Measurements from ENCODE around the gene DUS2.

The DUS2 gene

GRCh38 chr16:68022728-68023537 lies at the start of gene DUS2, which contains the start of gene DDX28:
Gene DUS2 (plus strand): TSS chr16:68023284. CDS start chr16:68038024, 14,740 bp downstream.
Gene DDX28 (minus strand): TSS chr16:68023232. CDS start chr16:68023202, 30 bp downstream.
- H3K4me3 ChIP-seq (ENCODE audit: low read depth, low read length) = peak within 1 kb of the TSS; percentile 89
- DNase-seq (ENCODE audit: low read depth) = peak; percentile 78
- TF ChIP-seq CTCF (IDR thresholded peaks at IDR 0.05; ENCODE audit: control insufficient read depth, extremely low read depth, insufficient read depth) = no peak

- TF ChIP-seq CTCF (IDR thresholded peaks at IDR 0.05; ENCODE audit: control insufficient read depth, extremely low read depth, insufficient read depth) = no peak
- H3K4me3 ChIP-seq (ENCODE audit: low read depth, low read length) = no peak overlapping the region
- no peak for DNase-seq (ENCODE audit: low read depth)
Observed at GRCh38 chr16:67975321-67976105, 47.6 kb upstream of the DUS2 start.

GRCh38 chr16:67976205-67976604 lies 46.9 kb upstream of the DUS2 start:
- TF ChIP-seq CTCF (IDR thresholded peaks at IDR 0.05; ENCODE audit: control insufficient read depth, extremely low read depth, insufficient read depth) = no peak
- no peak overlapping the region for H3K4me3 ChIP-seq (ENCODE audit: low read depth, low read length)
- no peak for DNase-seq (ENCODE audit: low read depth)

DNA sequence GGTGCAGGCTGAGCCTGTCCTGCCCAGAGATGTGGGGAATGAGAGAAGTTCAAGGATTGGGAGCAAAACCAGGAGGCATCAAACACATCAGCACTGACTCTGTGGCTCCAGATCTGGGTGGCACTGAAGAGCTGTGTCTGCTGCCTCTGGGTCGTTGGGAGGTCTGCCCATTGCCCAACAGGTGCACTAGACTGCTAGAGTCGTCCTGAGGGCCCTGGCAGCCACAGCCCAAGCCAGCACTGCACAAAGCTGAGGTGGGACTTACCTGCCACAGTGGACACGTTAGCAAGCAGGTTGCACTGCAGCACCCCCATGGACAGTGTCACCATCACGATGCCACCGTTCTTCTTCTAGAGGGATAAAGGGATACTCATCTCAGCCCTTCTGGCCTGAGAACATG lies 46.1 kb upstream of the DUS2 start:
- DNase-seq (ENCODE audit: low read depth) = no peak
- H3K4me3 ChIP-seq (ENCODE audit: low read depth, low read length) = no peak overlapping the region
- no peak for TF ChIP-seq CTCF (IDR thresholded peaks at IDR 0.05; ENCODE audit: control insufficient read depth, extremely low read depth, insufficient read depth)

GRCh38 chr16:67977469-67978227 lies 45.4 kb upstream of the DUS2 start:
- no peak for TF ChIP-seq CTCF (IDR thresholded peaks at IDR 0.05; ENCODE audit: control insufficient read depth, extremely low read depth, insufficient read depth)
- DNase-seq (ENCODE audit: low read depth) = no peak
- no peak overlapping the region for H3K4me3 ChIP-seq (ENCODE audit: low read depth, low read length)

DNA sequence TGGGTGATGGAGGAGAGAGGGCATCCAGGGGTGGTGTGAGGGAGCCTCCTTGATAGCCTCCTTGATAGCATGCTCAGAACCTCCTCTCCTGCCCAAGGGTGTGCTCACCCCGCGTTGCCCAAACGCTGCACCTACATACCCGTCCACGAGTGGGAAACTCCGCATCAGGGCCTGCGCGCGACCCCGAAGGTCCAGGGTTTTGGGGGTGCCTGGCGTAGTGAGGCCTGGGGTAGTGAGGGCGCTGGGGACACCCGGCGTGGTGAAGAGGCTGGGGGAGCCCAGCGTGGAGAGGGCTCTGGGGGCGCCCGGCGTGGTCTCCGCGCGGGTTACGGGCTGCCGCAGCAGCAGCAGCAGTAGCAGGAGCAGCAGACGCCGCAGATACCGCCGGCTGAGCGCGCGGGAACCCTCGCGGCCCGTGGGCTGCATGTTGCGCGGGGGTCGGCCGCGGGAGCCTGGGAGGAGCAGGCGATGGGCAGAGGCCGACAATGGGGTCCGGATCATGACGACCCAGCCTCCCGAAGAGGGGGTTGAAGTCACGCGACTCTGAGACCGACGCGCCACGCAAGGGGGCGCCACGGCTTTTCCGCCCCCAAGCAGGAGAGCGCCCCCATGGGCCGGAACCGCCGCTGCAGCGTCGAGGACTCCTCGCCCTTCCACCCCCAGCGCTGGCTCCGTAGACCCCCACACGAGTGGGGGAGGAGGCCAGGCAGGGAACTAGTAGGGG lies 43.0 kb upstream of the DUS2 start, which contains the start of gene DPEP3:
Gene DPEP3 (minus strand): TSS at position 545 of the 724 bp plus-strand sequence. CDS start 119 bp downstream, at position 426.
- DNase-seq (ENCODE audit: low read depth) = no peak
- H3K4me3 ChIP-seq (ENCODE audit: low read depth, low read length) = no peak within 1 kb of the TSS
- no peak for TF ChIP-seq CTCF (IDR thresholded peaks at IDR 0.05; ENCODE audit: control insufficient read depth, extremely low read depth, insufficient read depth)

All from LNCaP clone FGC (cell line).